Spinal cord (tissue), 10 donors: ENCODE data around the gene ARHGEF25. TPM values are rescaled to one million over a fixed set of nuclear protein-coding genes. Genes with fewer than 3 reads are reported as not detected.
A peak's percentile ranks its signal among the peaks of the same experiment; 100 is the strongest.

Source experiments
- DNase-seq, 6 donors: peaks; one replicate each; pipeline versions ENCODE4 v3.0.0 to v3.0.0-alpha.2; 2013 to 2015; ENCODE audit warnings: low spot score in 6 of 6, low read depth in 4 of 6
- H3K27ac ChIP-seq: one replicate; pipeline ENCODE4 v1.5.1; 2013; ENCODE audit warnings: low read depth, low read length, control low read depth
- H3K27me3 ChIP-seq: one replicate; pipeline ENCODE4 v1.6.1; 2013; ENCODE audit warnings: low read length; ENCODE audit not compliant: control insufficient read depth, insufficient read depth
- H3K36me3 ChIP-seq: one replicate; pipeline ENCODE4 v1.6.1; 2013; ENCODE audit warnings: low read length; ENCODE audit not compliant: control insufficient read depth, insufficient read depth
- H3K4me1 ChIP-seq: one replicate; pipeline ENCODE4 v1.6.1; 2013; ENCODE audit warnings: low read length; ENCODE audit not compliant: control insufficient read depth, insufficient read depth
- H3K4me3 ChIP-seq: one replicate; pipeline ENCODE4 v1.5.1; 2013; ENCODE audit warnings: low read depth, low read length, control low read depth
- H3K9me3 ChIP-seq: one replicate; pipeline ENCODE4 v1.6.1; 2013; ENCODE audit warnings: low read length; ENCODE audit not compliant: control insufficient read depth, insufficient read depth
- WGBS: methylation state at CpG from one replicate; pipeline ENCODE4 v1.1.5; 2013; ENCODE audit warnings: missing lambda C conversion rate; ENCODE audit not compliant: insufficient coverage; 5-methylcytosine and 5-hydroxymethylcytosine counted together
- polyA plus RNA-seq, 2 donors: library from polyadenylated mRNA; unstranded; fragments of 120-200 nt; gene quantifications; one replicate each; pipeline ENCODE4 v1.2.1, GENCODE V29; 2013; ENCODE audit not compliant: insufficient read length in 2 of 2
- total RNA-seq, 2 donors: library from RNA; depleted of rRNA in 1 of 2; stranded (reverse); fragments of 120-200 nt in 1 of 2; fragments of >200 nt in 1 of 2; gene quantifications; one replicate each; pipeline versions ENCODE4 v1.2.3 to v1.2.4, GENCODE V29; 2013 to 2014
- donor health status: healthy.

The ARHGEF25 gene
- total and polyA plus RNA-seq, 4 donors: 27.2 to 61.9 (median 45.1) TPM

GRCh38 chr12:57625261-57626032 lies 14.2 kb downstream of the ARHGEF25 start:
- Histone ChIP-seq H3K4me3 (no peak overlapping the region), H3K27me3 (peaks cover 76% of the 10 kb centered on the region), H3K9me3 (no peaks in the 10 kb centered on the region)

GRCh38 chr12:57626111-57626920 lies 15.1 kb downstream of the ARHGEF25 start:
- WGBS: 38% methylated on average over 11 of the region's 13 CpGs
- peaks cover 31% of the 10 kb centered on the region for H3K4me1 ChIP-seq
- H3K9me3 ChIP-seq: no peaks in the 10 kb centered on the region
- no peak overlapping the region for H3K27ac ChIP-seq
- no peak overlapping the region for H3K4me3 ChIP-seq
- no peak for DNase-seq
- peaks cover 37% of the 10 kb centered on the region for H3K36me3 ChIP-seq
- peaks cover 76% of the 10 kb centered on the region for H3K27me3 ChIP-seq

More at GRCh38 chr12:57625261-57626032, 14.2 kb downstream of the ARHGEF25 start:
- Histone ChIP-seq H3K36me3 (peaks cover 37% of the 10 kb centered on the region), H3K4me1 (peaks cover 31% of the 10 kb centered on the region), H3K27ac (no peak overlapping the region)
- 69% methylated on average over 11 of the region's 12 CpGs for WGBS
- DNase-seq: no peak

GRCh38 chr12:57626921-57627445 lies 15.7 kb downstream of the ARHGEF25 start:
- Histone ChIP-seq H3K9me3 (no peaks in the 10 kb centered on the region), H3K4me1 (peaks cover 31% of the 10 kb centered on the region), H3K4me3 (no peak overlapping the region), H3K27ac (no peak overlapping the region), H3K27me3 (peaks cover 76% of the 10 kb centered on the region), H3K36me3 (peaks cover 37% of the 10 kb centered on the region)
- DNase-seq: no peak
- 44% methylated on average over 2 of the region's 9 CpGs for WGBS

GRCh38 chr12:57627501-57628279 lies 16.5 kb downstream of the ARHGEF25 start:
- Histone ChIP-seq H3K36me3 (peaks cover 37% of the 10 kb centered on the region), H3K27ac (no peak overlapping the region), H3K27me3 (peaks cover 77% of the 10 kb centered on the region), H3K4me1 (peaks cover 37% of the 10 kb centered on the region), H3K9me3 (no peaks in the 10 kb centered on the region), H3K4me3 (no peak overlapping the region)
- DNase-seq: no peak
- 19% methylated on average over 55 of the region's 67 CpGs for WGBS

GRCh38 chr12:57628280-57629191 lies 17.3 kb downstream of the ARHGEF25 start:
- H3K36me3 ChIP-seq: peaks cover 37% of the 10 kb centered on the region
- H3K4me1 ChIP-seq: peaks cover 45% of the 10 kb centered on the region
- no peak overlapping the region for H3K27ac ChIP-seq
- no peak for DNase-seq
- peaks cover 73% of the 10 kb centered on the region for H3K27me3 ChIP-seq
- H3K9me3 ChIP-seq: no peaks in the 10 kb centered on the region
- no peak overlapping the region for H3K4me3 ChIP-seq
- 39% methylated on average over 20 of the region's 29 CpGs for WGBS

- Histone ChIP-seq H3K4me1 (peaks cover 46% of the 10 kb centered on the region), H3K9me3 (no peaks in the 10 kb centered on the region), H3K36me3 (peaks cover 37% of the 10 kb centered on the region), H3K4me3 (no peak overlapping the region), H3K27me3 (peaks cover 65% of the 10 kb centered on the region), H3K27ac (no peak overlapping the region)
- DNase-seq: no peak
- 67% methylated on average over 5 of the region's 5 CpGs for WGBS
These were observed 18.7 kb downstream of the ARHGEF25 start for GRCh38 chr12:57629897-57630471.

- H3K27me3 ChIP-seq: peaks cover 62% of the 10 kb centered on the region
These were observed 19.7 kb downstream of the ARHGEF25 start for GRCh38 chr12:57630891-57631433.

GRCh38 chr12:57631566-57632072 lies 20.4 kb downstream of the ARHGEF25 start:
- Histone ChIP-seq H3K4me3 (peak overlapping the region; percentile 58), H3K27ac (no peak overlapping the region), H3K4me1 (peaks cover 46% of the 10 kb centered on the region), H3K27me3 (peaks cover 56% of the 10 kb centered on the region), H3K9me3 (no peaks in the 10 kb centered on the region), H3K36me3 (peaks cover 25% of the 10 kb centered on the region)
- WGBS: 4% methylated on average over 26 of the region's 26 CpGs
- DNase-seq: no peak

More at GRCh38 chr12:57630891-57631433, 19.7 kb downstream of the ARHGEF25 start:
- peaks cover 30% of the 10 kb centered on the region for H3K36me3 ChIP-seq
- peak overlapping the region; percentile 58 for H3K4me3 ChIP-seq
- no peak for DNase-seq
- no peaks in the 10 kb centered on the region for H3K9me3 ChIP-seq
- peaks cover 46% of the 10 kb centered on the region for H3K4me1 ChIP-seq
- H3K27ac ChIP-seq: no peak overlapping the region
- no CpG with 5 or more reads among the region's 6 CpGs for WGBS
